GM03348 (cell line): Measurements from ENCODE around the gene SFXN2.
A peak's percentile ranks its signal among the peaks of the same experiment; 100 is the strongest.
"Not testable (repeated sequence)": the region's sequence is repeated elsewhere in the genome, so short reads cannot be mapped to it uniquely, and the experiment has no call there.

ENCODE experiments used
- DNase-seq: peaks from one replicate; pipeline ENCODE4 v3.0.0; 2012; ENCODE audit warnings: low spot score

The SFXN2 gene

GRCh38 chr10:102752934-102753664, 38.7 kb downstream of the SFXN2 start:
- DNase-seq, result peak; percentile 55

- DNase-seq, result peak; percentile 56
These were observed 39.3 kb downstream of the SFXN2 start for GRCh38 chr10:102753718-102754117.

GRCh38 chr10:102757323-102757722, 42.9 kb downstream of the SFXN2 start:
- no peak for DNase-seq

GRCh38 chr10:102758240-102758932, 44.0 kb downstream of the SFXN2 start:
- DNase-seq, result no peak

GRCh38 chr10:102758933-102759262, 44.5 kb downstream of the SFXN2 start:
- DNase-seq, result not testable (repeated sequence)

GRCh38 chr10:102759497-102760210, 45.2 kb downstream of the SFXN2 start:
- DNase-seq, result no peak

GRCh38 chr10:102761981-102762380, 47.5 kb downstream of the SFXN2 start:
- no peak for DNase-seq

- no peak for DNase-seq
These were observed 48.1 kb downstream of the SFXN2 start for GRCh38 chr10:102762401-102763015.

GRCh38 chr10:102763037-102763607, 48.7 kb downstream of the SFXN2 start:
- no peak for DNase-seq

GRCh38 chr10:102764470-102765161, 50.2 kb downstream of the SFXN2 start:
- no peak for DNase-seq

- no peak for DNase-seq
These were observed 50.9 kb downstream of the SFXN2 start for GRCh38 chr10:102765336-102765735.

GRCh38 chr10:102767428-102768160, 53.2 kb downstream of the SFXN2 start:
- DNase-seq, result no peak

- DNase-seq, result no peak
These were observed 55.1 kb downstream of the SFXN2 start for GRCh38 chr10:102769375-102770107.

- no peak for DNase-seq
These were observed 55.7 kb downstream of the SFXN2 start for GRCh38 chr10:102770108-102770482.

- no peak for DNase-seq
These were observed 56.4 kb downstream of the SFXN2 start for GRCh38 chr10:102770792-102771191.

- no peak for DNase-seq
These were observed 58.9 kb downstream of the SFXN2 start for GRCh38 chr10:102773320-102773719.

GRCh38 chr10:102773986-102774385, 59.5 kb downstream of the SFXN2 start:
- DNase-seq, result no peak

- no peak for DNase-seq
These were observed 60.9 kb downstream of the SFXN2 start for GRCh38 chr10:102775201-102775934.

GRCh38 chr10:102775935-102776669, 61.7 kb downstream of the SFXN2 start:
- peak; percentile 76 for DNase-seq
